Peyer's patch (tissue), 4 donors: Measurements from ENCODE around the gene NUP214.

Experiments used
- POLR2A ChIP-seq, 2 donors: fragments of 450-650 bp; IDR thresholded peaks; one replicate each; pipeline ENCODE4 v1.5.1; 2017; ENCODE audit warnings: antibody characterized with exemption in 2 of 2, mild to moderate bottlenecking in 2 of 2, moderate library complexity in 2 of 2
- TF ChIP-seq, protein P1 (sequence below), 6 experiments: fragments of 450-650 bp in 4 of 6; fragments of 200-600 bp in 2 of 6; sonication (generic) in 1 of 6; IDR thresholded peaks; one replicate each; pipeline ENCODE4 v1.5.1; 2017 to 2019; ENCODE audit warnings: antibody characterized with exemption in 6 of 6, mild to moderate bottlenecking in 3 of 6, moderate library complexity in 1 of 6

DNA sequence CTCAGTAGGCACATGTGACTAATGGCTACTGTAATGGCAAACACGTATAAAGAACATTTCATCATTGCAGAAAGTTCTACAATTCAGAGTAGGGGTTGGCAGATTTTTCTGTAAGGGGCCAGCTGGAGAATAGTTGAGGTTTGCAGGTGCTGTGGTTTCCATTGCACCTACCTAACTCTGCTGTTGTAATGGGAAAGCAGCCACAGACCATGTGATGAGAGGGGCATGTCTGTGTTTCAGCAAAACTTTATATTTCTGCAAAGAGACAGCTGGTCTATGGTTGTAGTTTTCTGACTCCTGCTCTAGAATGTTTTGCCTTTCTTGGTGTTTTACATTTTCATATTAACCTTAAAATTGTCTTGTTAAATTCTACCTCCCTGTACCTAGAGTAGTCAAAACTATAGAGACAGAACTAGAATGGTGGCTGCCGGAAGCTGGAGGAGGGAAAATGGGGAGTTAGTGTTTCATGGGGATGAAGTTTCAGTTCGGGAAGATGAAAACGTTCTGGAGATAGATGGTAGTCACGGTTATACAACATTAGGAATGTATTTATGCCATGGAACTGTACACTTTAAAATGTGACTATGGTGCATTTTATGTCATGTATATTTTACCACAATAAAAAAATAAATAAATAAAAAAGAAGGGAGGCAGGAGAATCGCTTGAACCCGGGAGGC, 44.3 kb downstream of the NUP214 start:
- TF ChIP-seq, protein P1, sequence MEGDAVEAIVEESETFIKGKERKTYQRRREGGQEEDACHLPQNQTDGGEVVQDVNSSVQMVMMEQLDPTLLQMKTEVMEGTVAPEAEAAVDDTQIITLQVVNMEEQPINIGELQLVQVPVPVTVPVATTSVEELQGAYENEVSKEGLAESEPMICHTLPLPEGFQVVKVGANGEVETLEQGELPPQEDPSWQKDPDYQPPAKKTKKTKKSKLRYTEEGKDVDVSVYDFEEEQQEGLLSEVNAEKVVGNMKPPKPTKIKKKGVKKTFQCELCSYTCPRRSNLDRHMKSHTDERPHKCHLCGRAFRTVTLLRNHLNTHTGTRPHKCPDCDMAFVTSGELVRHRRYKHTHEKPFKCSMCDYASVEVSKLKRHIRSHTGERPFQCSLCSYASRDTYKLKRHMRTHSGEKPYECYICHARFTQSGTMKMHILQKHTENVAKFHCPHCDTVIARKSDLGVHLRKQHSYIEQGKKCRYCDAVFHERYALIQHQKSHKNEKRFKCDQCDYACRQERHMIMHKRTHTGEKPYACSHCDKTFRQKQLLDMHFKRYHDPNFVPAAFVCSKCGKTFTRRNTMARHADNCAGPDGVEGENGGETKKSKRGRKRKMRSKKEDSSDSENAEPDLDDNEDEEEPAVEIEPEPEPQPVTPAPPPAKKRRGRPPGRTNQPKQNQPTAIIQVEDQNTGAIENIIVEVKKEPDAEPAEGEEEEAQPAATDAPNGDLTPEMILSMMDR (IDR thresholded peaks at IDR 0.05): no peak
- TF ChIP-seq POLR2A (IDR thresholded peaks at IDR 0.05): no peak
